HG03066 (cell line): ENCODE measurements around the gene NTMT1.
"Not testable (repeated sequence)": the region's sequence is repeated elsewhere in the genome, so short reads cannot be mapped to it uniquely, and the experiment has no call there.

Experiments used
- ATAC-seq: cut with Tn5 transposase; IDR thresholded peaks from one replicate; pipeline ENCODE4 v1.9.1; 2021; ENCODE audit warnings: low read depth; ENCODE audit not compliant: unreplicated experiment

Gene NTMT1

GRCh38 chr9:129635099-129636065 is 9.4 kb downstream of the NTMT1 start:
- ATAC-seq, result no peak

GRCh38 chr9:129636343-129636742 is 10.4 kb downstream of the NTMT1 start:
- ATAC-seq, result not testable (repeated sequence)

DNA sequence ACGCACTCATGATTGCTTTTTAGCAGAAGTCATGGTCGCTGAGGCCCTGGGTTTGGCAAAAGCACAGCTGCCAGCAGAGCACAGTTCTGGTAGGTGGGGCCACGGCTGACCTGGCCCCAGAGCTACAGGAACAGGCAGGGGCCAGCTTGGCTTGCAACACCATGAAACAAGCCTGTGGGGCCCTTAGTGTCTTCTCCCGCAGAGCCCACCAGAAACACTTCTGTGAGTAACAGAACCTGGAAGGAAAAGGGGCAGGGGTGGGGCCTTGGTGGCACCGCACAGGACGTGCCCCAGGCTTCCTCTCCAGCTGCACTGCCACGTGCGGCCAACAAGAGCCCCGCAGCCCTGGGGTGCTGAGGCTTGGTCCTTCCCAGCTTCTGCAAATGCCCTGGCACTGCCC is 11.1 kb downstream of the NTMT1 start:
- ATAC-seq, result no peak

- ATAC-seq, result no peak
Measured at GRCh38 chr9:129637673-129638439, 11.9 kb downstream of the NTMT1 start.

GRCh38 chr9:129639034-129639630 is 13.2 kb downstream of the NTMT1 start:
- no peak for ATAC-seq

DNA sequence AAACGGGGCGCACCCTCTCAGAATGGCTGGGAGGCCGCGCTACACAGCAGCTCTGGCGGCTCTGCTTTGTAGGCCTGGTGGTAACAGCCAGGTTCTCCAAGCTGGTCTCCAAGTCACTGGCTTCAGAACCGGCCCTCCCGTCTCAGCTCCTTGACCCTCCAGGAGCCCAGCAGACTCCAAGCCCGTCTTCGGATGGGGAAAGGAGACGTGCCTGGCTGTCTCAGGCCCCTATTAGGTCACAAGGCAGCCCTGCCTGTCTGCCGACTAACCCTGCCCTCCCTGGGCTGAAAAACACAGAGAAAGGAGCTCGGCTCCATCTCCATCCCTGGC is 13.8 kb downstream of the NTMT1 start:
- ATAC-seq, result no peak

GRCh38 chr9:129640086-129640870 is 14.3 kb downstream of the NTMT1 start:
- no peak for ATAC-seq

DNA sequence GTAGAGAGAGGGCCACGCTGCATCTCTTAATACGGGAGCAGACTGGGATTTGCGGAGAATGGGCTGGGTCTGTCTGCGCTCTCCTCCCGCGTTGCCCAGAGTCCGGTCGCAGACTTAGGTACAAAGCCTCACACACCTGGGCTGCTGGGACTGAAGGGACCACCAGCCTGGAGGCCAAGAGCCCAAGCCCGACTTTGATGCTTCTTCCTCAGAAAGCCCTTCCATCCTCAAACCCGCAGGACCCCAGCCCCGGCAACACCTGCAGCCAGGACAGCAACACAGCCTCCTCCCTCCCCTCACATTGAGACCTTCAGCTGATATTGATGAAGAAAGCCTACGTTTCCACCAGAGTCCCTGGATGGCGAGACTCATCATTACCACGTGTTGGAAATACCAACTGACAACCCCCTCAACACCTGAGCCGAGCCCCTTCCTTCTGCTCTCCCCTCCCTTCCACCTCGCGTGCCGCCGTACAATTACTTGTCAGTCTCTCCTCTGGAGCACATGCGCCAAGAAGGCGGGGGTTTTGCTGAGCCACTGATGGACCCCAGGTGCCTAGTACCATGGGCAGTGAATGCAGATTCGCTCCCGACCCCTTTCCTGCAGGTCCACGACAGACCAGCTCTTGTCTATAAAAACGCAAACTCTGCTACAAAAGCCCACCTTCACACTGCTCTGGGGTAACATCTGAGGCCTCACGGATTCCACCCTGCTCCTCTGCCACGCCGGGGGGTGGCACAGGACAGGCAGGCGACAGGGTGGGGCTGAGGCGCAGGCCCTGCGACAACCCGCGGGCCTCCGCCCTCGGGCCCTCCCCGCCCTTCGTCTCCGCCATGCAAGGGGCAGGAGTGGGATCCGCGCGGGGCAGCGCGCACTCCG is 15.1 kb downstream of the NTMT1 start:
- ATAC-seq, result no peak

DNA sequence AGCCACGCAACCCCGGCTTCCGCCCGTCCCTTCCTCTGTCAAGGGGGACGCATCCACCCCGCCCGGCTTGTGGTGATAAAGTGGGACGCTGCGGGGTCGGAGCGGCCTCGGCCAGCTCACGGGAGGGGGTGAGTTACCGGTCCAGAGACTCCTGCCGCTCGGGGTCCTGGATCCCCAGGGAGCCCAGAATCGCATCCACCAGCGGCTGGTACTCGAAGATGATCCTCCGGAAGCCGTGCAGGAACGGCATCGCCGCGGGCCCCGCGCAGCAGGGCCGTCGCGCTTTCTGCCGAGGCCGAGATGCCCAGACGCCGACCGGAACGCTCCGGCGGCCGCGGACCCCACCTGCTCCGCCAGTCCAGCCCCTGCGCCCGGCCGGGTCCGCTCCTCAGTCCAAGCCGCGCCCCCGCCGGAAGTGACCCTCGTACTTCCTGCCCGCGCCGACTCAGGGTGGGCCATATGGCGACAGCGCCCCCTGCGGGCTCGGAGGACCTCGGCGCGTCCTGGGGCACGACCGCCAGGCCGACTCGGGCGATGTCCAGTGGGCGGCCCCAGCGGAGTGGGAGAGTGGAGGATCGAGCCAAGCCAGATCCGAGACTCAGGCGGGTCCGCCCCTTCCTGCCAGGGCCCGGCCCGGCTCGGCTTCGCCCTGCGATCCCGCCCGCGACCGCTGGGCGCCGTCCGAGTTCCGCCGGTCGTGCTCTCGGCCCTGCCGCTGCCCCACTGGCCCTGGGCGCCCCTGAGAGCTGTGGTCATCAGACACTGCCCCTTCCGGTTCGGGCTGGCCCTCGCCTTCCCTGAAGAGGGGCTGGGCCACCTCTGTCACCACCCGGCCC is 16.0 kb downstream of the NTMT1 start, which contains the start of gene ASB6:
Gene ASB6, minus strand, starts transcription at position 402 of the 836 bp plus-strand sequence. Its CDS starts 152 bp downstream, at position 250.
- ATAC-seq, result peak; percentile 90

GRCh38 chr9:129643706-129644105 is 17.7 kb downstream of the NTMT1 start:
- no peak for ATAC-seq

- ATAC-seq, result no peak
Measured at GRCh38 chr9:129644365-129644764, 18.4 kb downstream of the NTMT1 start.

- no peak for ATAC-seq
Measured at GRCh38 chr9:129644902-129645301, 18.9 kb downstream of the NTMT1 start.

GRCh38 chr9:129646252-129646651 is 20.3 kb downstream of the NTMT1 start:
- no peak for ATAC-seq

- no peak for ATAC-seq
Measured at GRCh38 chr9:129646654-129647053, 20.7 kb downstream of the NTMT1 start.

DNA sequence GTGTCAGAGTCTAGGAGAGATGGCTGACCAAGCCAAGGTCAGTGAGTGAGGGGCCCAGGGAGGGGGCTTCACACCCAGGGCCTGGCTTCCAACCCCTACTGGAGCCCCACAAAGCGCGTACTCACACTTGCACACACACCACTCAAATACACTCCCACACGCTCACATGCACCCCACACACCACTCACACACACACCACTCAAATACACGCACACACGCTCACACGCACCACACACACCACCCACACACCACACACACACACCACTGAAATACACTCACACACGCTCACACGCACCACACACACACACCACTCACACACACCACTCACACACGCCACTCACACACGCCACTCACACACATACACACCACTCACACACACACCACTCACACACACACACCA is 21.7 kb downstream of the NTMT1 start:
- no peak for ATAC-seq

DNA sequence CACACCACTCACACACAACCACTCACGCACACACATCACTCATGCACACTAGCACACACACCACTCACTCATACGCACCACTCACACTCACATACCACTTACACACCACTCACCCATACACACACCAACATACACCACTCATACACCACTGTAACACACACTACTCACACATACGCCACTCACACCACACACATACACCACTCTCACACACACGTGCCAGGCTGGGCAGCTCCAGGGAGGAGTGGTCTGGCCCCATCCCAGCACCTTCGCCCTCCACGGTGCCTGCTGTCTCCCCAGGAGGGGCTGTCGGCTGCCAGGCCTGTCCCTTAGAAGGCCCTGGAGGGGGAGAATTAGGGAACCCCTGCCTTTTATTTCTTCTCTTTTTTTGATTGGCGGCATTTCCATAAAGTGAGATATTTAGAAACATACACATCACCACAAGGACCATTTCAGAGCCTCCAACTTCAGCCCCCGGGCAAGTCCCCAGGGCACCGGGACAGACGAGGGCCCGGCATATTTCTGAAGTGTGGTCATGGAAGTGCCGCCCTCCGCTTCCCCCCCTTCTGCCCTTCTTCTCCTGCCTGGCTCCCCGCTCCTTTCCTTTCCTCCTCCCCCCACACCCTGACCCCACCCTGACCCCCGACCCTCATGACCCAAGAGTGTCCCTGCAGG is 22.3 kb downstream of the NTMT1 start:
- no peak for ATAC-seq

DNA sequence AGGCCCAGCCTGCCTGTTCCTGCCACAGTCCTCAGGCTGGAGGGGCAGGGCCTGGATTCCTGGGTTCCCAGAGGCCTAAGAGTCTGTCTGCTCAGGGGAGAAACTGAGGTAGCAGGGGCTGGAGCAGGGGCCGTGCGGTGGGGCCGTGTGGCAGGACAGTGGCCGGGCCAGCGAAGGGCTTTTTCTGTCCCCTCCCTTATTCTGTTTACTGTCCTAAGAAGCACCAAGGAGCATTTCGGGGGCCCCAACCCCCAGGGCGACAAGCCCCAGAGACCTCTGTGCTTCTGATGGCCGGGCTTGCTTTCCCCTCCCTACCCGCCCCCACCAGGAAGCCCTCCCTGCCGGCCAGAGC is 22.8 kb downstream of the NTMT1 start:
- ATAC-seq, result no peak
